Keratinocyte (primary cell): Measurements from ENCODE around the gene OR4N5. TPM values are rescaled to one million over a fixed set of nuclear protein-coding genes. Genes with fewer than 3 reads are reported as not detected.

Experiments used
- polyA plus RNA-seq, 5 experiments: library from polyadenylated mRNA; depleted of rRNA in 3 of 5; stranded (reverse) in 3 of 5; stranded (forward) in 1 of 5; unstranded in 1 of 5; fragments of >200 nt; gene quantifications; 1 replicate in 1 of 5; 2 replicates in 3 of 5; 3 replicates in 1 of 5; pipeline versions ENCODE4 v1.2.1 to v1.2.3, GENCODE V29; 2011 to 2012; ENCODE audit warnings: missing spikeins in 2 of 5, low read depth in 1 of 5, low replicate concordance in 1 of 5
- small RNA-seq, 3 experiments: library from RNA; depleted of rRNA; stranded (forward); fragments of <200 nt; gene quantifications; one replicate each; pipeline ENCODE3, GENCODE V24; 2012; ENCODE audit warnings: low read depth in 3 of 3, low replicate concordance in 1 of 3; ENCODE audit not compliant: insufficient read length in 3 of 3

The OR4N5 gene
- polyA plus RNA-seq, 1 donor (not counting 4 experiments of a cell fraction or from before 2014, with no cell fraction given): not detected

Small RNA genes within 50 kb of the gene (small RNA-seq; reads per million reads assigned to genes)
- gene GTF2IP22: 0 reads per million in 3 experiments
- 0 reads per million in 3 experiments for gene RNA5SP380

Other genes with a start within 250 kb of the OR4N5 start
- gene OR4K5, start 218.2 kb upstream of the OR4N5 start, polyA plus RNA-seq: not detected in 3 replicates
- gene OR4K1, start 207.9 kb upstream of the OR4N5 start, polyA plus RNA-seq: not detected in 3 replicates
- not detected in 3 replicates for gene OR4K15, start 163.2 kb upstream of the OR4N5 start, polyA plus RNA-seq
- not detected in 3 replicates for gene OR4Q2, start 136.7 kb upstream of the OR4N5 start, polyA plus RNA-seq
- gene OR4K14, start 119.5 kb upstream of the OR4N5 start, polyA plus RNA-seq: not detected in 3 replicates
- not detected in 3 replicates for gene OR4K13, start 102.8 kb upstream of the OR4N5 start, polyA plus RNA-seq
- gene OR4L1, start 78.8 kb upstream of the OR4N5 start, polyA plus RNA-seq: not detected in 3 replicates
- gene OR4K17, start 28.1 kb upstream of the OR4N5 start, polyA plus RNA-seq: not detected in 3 replicates
- not detected in 3 replicates for gene OR11G2, start 52.1 kb downstream of the OR4N5 start, polyA plus RNA-seq
- gene OR11H6, start 84.9 kb downstream of the OR4N5 start, polyA plus RNA-seq: not detected in 3 replicates
- gene OR11H7, start 90.2 kb downstream of the OR4N5 start, polyA plus RNA-seq: not detected in 3 replicates
- gene OR11H4, start 100.5 kb downstream of the OR4N5 start, polyA plus RNA-seq: not detected in 3 replicates
- 13.7 to 19.2 TPM (median 13.9 TPM) in 3 replicates for gene TTC5, start 167.1 kb downstream of the OR4N5 start, polyA plus RNA-seq
- 49.0 to 65.8 TPM (median 49.4 TPM) in 3 replicates for gene CCNB1IP1, start 194.5 kb downstream of the OR4N5 start, polyA plus RNA-seq
- gene PARP2, start 204.8 kb downstream of the OR4N5 start, polyA plus RNA-seq: 13.8 to 24.7 TPM (median 24.1 TPM) in 3 replicates